ENCODE results near the gene GPR84.
A peak's percentile ranks its signal among the peaks of the same experiment; 100 is the strongest.

The GPR84 gene

DNA sequence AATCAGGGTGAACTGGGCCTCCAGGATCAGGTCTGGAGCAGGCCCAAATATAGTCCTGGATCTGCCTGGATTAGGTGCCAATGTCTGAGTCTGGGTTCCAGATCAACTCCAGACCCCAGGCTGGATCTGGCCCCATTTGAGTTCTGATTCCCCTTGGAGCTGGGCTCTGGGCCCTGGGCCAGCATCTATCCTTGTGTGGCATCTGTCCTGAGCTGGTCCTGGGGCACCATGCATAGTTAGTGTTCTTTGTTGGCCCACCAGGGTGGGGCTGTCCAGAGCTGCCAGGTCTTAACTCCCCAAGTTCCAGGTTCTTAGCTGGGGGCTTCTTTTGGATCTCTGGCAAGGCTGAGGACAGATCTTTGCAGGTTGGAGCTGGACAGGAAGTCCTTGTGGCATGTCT is 31.3 kb upstream of the GPR84 start:
- DNase-seq (no peak), ATAC-seq (no peak)
- Mint-ChIP-seq H3K27ac (no peak overlapping the region), H3K4me1 (peaks cover 35% of the 10 kb centered on the region), H3K27me3 (no peaks in the 10 kb centered on the region), H3K9me3 (no peaks in the 10 kb centered on the region), H3K4me3 (no peak overlapping the region)

DNA sequence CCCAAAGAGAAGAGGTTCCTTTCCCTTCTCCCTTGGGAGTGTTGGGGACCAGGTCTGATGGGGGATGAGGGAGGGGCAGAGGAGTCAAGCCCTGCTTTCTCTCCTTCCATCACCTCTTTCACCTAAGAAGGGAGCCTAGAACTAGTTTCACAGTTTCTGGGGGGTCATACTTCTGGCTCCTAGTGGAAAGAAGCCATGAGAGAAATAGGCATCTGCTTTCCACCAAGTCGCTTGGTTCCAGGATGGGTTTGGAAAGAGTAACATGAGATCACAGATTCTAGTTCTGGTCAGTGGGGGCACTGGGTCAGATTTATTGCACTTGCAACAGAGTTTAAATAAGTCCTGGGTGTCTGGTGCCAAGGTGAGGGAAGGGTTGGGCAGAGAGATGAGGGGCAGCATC is 30.7 kb upstream of the GPR84 start:
- no peak for DNase-seq
- peaks cover 35% of the 10 kb centered on the region for H3K4me1 Mint-ChIP-seq
- no peaks in the 10 kb centered on the region for H3K9me3 Mint-ChIP-seq
- no peaks in the 10 kb centered on the region for H3K27me3 Mint-ChIP-seq
- ATAC-seq, result no peak
- H3K4me3 Mint-ChIP-seq, result no peak overlapping the region
- no peak overlapping the region for H3K27ac Mint-ChIP-seq

DNA sequence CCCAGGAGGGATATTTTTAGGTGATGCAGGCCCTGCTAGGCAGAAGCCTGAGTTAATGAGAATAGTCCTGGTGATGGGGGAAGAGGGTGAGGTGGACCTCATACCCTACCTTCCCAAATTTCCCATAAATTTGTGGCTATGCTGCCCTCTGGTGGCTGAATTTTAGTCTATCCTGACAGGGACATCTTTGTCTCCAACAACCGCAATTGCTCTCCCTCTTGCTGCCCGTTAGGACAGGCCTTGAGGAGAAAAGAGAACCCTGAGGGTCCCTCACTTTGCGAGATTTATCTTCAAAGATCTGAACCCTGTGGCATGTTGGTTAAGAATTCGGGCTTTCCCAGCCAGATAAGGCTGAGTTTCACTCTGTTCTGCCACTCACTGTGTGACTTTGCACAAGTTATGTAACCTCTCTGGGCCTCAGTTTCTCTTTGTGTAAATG is 30.0 kb upstream of the GPR84 start:
- Mint-ChIP-seq H3K27ac (no peak overlapping the region), H3K4me3 (no peak overlapping the region), H3K9me3 (no peaks in the 10 kb centered on the region), H3K27me3 (no peaks in the 10 kb centered on the region), H3K4me1 (peaks cover 35% of the 10 kb centered on the region)
- ATAC-seq (no peak), DNase-seq (no peak)

DNA sequence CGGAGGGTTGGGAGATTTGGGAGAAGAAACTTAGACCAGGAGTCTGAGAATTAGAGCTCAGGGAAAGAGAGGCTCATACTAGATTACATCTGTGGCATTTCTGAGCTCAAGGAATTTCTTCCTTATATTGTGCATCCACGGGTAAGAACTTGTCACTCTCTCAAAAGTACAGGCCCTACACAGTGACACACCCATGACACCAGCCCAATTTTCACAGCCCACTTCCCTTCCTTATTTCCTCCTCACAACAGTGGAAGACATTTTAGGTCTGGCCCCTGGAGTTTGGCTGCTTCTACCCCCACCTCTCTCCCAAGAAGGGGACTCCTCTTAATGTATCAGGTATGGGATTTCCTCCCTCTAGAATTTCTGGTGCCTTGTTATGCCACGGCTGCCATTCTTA is 29.5 kb upstream of the GPR84 start:
- no peak overlapping the region for H3K4me3 Mint-ChIP-seq
- ATAC-seq, result no peak
- H3K27ac Mint-ChIP-seq, result no peak overlapping the region
- H3K9me3 Mint-ChIP-seq, result no peaks in the 10 kb centered on the region
- no peak for DNase-seq
- peaks cover 35% of the 10 kb centered on the region for H3K4me1 Mint-ChIP-seq
- no peaks in the 10 kb centered on the region for H3K27me3 Mint-ChIP-seq

DNA sequence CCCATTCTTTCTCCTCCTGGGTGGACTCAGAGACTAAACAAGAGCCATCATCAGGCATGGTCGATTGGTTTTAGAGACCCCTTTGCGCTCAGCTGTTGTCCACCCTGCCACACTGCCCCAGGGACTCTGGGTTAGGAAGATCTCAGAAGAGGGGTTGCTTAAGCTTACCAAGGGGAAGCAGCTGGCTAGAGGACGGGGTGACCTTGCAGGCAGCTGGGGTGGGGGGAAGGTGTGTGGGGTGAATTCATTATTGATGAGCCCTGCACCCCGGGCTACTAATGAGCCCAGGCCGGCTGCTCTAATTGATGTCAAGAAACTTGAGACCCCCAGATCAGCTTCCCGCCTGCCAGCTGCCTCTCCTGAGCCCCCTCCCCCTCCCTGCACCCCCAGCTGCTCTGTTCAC is 28.9 kb upstream of the GPR84 start:
- no peak for DNase-seq
- H3K4me1 Mint-ChIP-seq, result peaks cover 35% of the 10 kb centered on the region
- no peak overlapping the region for H3K4me3 Mint-ChIP-seq
- no peak overlapping the region for H3K27ac Mint-ChIP-seq
- H3K27me3 Mint-ChIP-seq, result no peaks in the 10 kb centered on the region
- no peaks in the 10 kb centered on the region for H3K9me3 Mint-ChIP-seq
- ATAC-seq, result no peak

DNA sequence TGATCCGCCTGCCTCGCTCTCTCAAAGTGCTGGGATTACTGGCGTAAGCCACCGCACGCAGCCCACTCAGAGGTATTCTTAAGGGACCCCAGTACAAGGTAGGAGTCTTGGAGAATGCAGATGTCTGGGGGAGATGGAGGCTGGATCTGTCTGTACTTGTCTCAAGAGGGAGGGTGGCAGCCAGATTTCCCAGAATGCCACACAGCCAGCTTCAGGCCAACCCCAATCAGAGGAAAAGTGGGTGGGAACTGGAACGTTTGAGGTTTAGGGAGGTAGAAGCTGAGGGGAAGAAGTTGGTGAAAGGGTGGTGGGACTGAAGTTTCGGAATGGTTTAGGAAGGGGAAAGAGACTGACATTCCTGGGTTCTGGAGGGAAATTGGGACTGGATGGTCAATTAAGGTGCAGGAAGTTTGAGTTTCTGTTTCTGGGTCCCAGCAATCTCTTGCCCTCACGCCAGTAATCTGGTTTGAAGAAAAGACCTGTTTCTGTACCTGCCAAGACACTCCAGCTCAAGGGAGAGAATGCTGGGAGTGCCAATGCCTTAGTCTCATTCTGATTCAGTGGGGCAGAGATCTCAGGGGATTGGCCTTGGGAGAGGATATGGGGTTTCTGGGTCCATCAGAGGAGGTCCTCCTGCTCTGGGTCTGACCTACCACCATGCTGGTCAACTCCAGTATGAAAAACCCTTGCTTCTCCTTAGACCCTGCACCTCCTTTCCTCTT is 28.4 kb upstream of the GPR84 start:
- H3K27ac Mint-ChIP-seq, result no peak overlapping the region
- ATAC-seq, result no peak

DNA sequence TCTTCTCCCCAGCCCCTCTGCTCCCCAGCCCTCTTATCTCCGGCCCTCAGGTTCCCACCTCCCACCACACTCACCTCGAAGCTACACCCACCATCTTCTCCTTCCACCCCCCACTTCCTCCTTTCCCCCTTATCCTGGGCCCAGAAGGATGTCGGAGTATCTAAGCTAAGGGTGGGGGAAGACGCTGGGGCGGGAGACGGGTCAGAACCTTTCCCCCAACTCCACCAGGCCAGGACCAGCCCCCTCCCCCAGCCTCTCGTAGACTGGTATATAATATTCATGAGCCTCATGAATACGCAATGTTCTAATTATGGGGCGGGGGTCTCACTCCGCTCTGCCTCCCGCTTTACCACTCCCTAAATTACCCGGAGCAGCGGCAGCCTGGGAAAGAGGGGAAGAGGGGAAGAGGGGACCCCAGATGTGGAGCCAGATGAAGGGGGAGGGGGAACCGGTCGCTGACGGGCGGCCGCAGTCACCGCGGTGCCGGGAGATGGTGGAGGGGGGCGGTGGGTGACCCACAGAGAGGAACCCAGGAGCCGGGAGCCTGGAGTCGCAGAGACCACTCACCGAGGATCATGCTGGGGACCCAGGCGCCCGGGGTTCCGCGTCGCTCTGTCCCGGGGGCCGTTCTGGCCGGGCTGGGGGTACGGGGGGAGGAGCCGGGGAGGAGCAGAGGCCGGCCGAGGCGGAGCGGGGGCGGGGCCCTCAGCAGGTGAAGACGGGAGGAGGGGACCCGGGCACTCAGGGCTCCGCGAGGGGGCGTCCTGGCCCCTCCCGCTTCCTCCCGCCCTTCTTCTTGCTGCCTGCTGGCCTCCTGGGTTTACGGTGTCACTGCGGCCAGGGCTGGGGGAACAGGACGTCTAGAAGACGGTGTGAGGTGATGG is 26.6 kb upstream of the GPR84 start:
- H3K27ac Mint-ChIP-seq, result peak overlapping the region in 1 of 2 donors; percentile 45
- no peaks in the 10 kb centered on the region for H3K27me3 Mint-ChIP-seq
- DNase-seq (peak; percentile 58 to 71), ATAC-seq (peak; percentile 79)
- H3K4me1 Mint-ChIP-seq, result peaks cover 35% of the 10 kb centered on the region
- peak overlapping the region; percentile 71 to 79 for H3K4me3 Mint-ChIP-seq
- H3K9me3 Mint-ChIP-seq, result no peaks in the 10 kb centered on the region

More for the DNA sequence above, 28.4 kb upstream of the GPR84 start:
- no peaks in the 10 kb centered on the region for H3K9me3 Mint-ChIP-seq
- H3K4me3 Mint-ChIP-seq, result no peak overlapping the region
- no peaks in the 10 kb centered on the region for H3K27me3 Mint-ChIP-seq
- peaks cover 35% of the 10 kb centered on the region for H3K4me1 Mint-ChIP-seq
- DNase-seq, result no peak

DNA sequence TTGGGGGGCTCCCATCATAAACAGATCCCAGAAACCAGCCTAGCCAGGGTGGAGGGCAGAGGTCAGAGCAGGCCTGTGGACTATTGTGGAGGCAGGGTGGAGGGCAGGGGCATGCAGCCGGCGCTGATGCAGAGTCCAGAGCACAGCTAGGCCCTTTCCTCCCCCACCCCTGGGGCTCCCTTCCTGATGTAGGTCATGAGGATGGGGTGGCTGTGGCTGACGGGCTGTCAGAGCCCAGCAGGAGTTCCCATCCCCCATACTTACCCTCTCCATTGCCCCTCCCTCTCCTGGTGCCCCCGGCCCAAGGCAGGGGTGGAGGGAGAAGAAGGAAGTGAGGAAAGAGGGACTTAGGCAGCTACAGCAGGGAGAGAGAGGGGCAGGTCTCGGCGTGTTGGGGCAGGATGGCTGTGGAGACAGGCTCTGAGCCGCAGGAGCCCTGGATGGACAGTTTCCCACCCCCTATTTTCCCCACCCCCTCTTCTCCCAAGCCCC is 25.9 kb upstream of the GPR84 start:
- Mint-ChIP-seq H3K9me3 (no peaks in the 10 kb centered on the region), H3K27ac (no peak overlapping the region), H3K4me3 (peak overlapping the region; percentile 6 to 16), H3K4me1 (peaks cover 35% of the 10 kb centered on the region), H3K27me3 (no peaks in the 10 kb centered on the region)
- ATAC-seq (no peak), DNase-seq (no peak)

DNA sequence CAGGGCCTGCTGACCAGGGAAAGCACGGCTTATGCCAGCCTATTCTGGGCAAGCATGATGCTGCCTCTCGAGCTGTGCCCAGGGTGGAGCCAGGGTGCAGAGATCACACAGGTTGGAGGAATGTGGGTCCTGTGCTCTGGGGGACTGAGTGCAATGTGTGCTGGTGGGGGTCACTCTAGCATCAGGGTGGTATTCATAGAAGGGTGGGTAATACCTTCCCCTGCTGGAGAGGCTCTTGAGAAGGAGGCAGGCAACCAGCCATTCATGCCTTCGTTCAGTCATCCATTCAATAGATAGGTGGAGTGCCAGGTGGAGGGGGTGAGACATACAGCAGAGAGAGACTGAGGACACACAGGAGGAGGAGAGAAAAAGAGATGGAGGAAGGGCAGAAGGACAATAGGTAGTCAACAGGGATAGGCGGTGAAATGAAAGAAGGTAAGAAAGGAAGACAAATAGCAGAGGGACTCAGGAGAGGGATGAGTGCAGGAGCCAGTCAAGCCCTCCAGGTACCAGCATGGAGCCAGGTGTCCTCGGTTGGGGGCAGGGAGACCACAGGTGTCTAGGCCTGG is 25.4 kb upstream of the GPR84 start:
- no peak for ATAC-seq

DNA sequence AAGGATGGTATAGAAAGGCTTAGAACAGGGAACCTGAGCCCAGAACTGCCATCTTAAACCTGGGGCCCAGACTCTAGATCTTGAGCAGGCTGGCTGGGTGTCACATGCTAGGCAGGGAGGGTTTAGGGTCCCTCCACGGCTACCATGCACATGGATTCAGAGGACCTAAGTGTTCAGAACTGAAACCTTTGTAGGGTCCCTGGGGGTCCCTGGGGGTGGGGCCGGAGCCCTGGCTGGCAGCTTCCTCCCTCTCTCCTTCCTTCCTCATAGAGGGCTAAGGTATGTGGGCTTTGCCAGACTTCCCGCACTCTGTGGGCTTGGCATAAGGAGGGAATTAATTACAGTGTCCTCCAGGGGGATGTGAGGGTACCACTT is 24.8 kb upstream of the GPR84 start:
- H3K4me3 Mint-ChIP-seq, result no peak overlapping the region
- DNase-seq (no peak), ATAC-seq (no peak)
- peaks cover 28% of the 10 kb centered on the region for H3K4me1 Mint-ChIP-seq
- H3K27me3 Mint-ChIP-seq, result no peaks in the 10 kb centered on the region
- no peak overlapping the region for H3K27ac Mint-ChIP-seq
- no peaks in the 10 kb centered on the region for H3K9me3 Mint-ChIP-seq

More for the DNA sequence above, 25.4 kb upstream of the GPR84 start:
- peak overlapping the region; percentile 0 to 8 for H3K27ac Mint-ChIP-seq
- no peaks in the 10 kb centered on the region for H3K27me3 Mint-ChIP-seq
- peak overlapping the region; percentile 3 to 6 for H3K4me3 Mint-ChIP-seq
- peaks cover 33% of the 10 kb centered on the region for H3K4me1 Mint-ChIP-seq
- H3K9me3 Mint-ChIP-seq, result no peaks in the 10 kb centered on the region
- no peak for DNase-seq

DNA sequence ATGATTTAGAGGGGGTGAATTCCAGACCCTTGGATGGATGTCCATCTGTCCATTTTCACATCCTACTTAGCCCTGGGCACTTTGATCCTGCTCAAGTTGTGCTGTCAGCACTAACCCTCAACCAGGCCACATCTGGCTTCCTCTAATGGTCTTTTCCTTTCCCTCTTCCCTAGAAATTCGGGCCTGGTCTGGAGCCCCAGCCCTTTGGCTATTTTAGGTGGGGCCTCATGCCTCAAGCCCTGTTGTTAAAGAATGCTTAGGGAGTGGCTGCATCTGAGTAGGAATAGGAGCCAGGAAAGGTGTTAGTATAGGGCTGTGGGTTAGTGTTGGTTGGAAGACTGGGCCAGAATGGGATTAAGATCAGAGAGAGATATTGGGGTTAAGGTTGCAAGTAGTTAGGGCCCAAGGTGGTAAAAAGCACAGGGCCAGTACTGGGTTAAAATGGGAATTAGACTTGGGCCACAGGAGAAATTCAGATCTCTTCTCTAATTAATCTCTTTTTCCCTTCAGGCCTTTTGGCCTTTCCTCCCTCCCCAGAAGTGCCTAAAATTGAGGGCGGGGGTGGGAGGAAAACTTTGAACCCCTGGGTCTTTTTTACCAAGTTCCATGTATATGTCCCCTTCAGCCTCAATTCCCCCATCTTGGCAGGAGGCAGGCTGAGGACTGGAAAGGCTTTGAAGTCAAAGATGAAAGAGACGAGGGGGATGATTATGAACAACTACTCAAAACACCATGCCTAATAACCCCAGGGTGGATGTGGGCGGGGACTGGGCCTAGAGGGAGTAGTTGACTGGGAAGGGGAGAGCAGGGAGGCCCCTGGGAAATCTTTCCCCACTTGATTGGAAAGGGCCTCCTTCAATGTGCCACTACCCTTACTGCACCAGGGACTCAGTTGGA is 24.2 kb upstream of the GPR84 start:
- peaks cover 23% of the 10 kb centered on the region for H3K4me1 Mint-ChIP-seq
- no peaks in the 10 kb centered on the region for H3K27me3 Mint-ChIP-seq
- ATAC-seq (no peak), DNase-seq (no peak)
- H3K27ac Mint-ChIP-seq, result no peak overlapping the region
- H3K4me3 Mint-ChIP-seq, result no peak overlapping the region
- H3K9me3 Mint-ChIP-seq, result no peaks in the 10 kb centered on the region

DNA sequence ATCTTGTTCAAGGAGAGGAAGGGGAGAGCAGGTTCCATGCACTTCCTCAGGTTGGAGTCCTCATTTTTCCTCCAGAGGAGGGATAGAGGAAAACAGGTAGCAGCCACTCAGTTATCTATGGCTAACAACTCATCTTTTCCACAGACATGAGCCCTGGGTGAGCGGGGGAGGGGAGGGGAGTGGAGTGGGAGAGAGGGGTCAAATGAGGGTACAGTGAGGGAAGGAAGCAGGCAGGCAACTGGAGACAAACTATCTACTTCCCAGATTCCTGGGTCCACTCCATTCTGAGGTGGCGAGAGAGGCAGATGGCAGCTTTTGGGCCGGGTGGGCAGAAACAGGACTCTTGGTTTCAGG is 22.8 kb upstream of the GPR84 start:
- ATAC-seq, result no peak
- peaks cover 21% of the 10 kb centered on the region for H3K4me1 Mint-ChIP-seq
- no peak for DNase-seq
- H3K4me3 Mint-ChIP-seq, result no peak overlapping the region
- no peaks in the 10 kb centered on the region for H3K27me3 Mint-ChIP-seq
- H3K27ac Mint-ChIP-seq, result no peak overlapping the region
- no peaks in the 10 kb centered on the region for H3K9me3 Mint-ChIP-seq

DNA sequence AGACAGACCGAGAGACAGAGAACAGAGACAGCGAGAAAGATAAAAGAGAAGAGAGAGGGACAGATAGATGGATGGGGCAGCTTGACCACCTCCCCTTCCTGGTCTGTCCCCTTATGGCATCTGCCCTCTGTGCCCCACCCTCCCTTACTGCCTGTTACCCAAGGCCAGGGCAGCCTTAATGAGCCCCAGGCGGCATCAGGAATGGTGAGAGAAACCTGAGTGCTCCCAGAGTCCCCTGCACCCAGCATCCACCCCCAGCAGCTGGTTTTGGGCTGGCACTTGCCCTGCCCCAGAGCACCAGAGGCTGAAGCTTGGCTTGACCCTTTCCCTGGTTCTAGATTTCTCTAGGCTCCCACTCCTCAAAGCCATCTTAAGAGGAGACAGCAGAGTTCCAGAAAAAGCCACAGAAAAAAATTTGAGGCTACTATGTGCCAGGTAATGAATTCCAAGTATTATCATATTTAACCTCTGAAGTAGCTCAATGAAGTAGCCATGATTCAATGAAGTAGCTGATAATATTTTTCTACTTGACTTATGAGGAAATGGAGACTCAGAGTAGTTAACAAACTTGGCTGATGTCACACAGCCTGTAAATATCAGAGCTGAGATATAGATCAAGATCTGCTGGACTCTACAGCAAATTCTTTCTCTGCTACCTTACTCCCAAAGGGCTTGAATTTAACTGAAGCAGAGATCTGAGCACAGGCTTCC is 22.3 kb upstream of the GPR84 start:
- H3K9me3 Mint-ChIP-seq, result no peaks in the 10 kb centered on the region
- DNase-seq (no peak), ATAC-seq (no peak)
- peaks cover 16% of the 10 kb centered on the region for H3K4me1 Mint-ChIP-seq
- H3K27ac Mint-ChIP-seq, result no peak overlapping the region
- no peaks in the 10 kb centered on the region for H3K27me3 Mint-ChIP-seq
- H3K4me3 Mint-ChIP-seq, result no peak overlapping the region

DNA sequence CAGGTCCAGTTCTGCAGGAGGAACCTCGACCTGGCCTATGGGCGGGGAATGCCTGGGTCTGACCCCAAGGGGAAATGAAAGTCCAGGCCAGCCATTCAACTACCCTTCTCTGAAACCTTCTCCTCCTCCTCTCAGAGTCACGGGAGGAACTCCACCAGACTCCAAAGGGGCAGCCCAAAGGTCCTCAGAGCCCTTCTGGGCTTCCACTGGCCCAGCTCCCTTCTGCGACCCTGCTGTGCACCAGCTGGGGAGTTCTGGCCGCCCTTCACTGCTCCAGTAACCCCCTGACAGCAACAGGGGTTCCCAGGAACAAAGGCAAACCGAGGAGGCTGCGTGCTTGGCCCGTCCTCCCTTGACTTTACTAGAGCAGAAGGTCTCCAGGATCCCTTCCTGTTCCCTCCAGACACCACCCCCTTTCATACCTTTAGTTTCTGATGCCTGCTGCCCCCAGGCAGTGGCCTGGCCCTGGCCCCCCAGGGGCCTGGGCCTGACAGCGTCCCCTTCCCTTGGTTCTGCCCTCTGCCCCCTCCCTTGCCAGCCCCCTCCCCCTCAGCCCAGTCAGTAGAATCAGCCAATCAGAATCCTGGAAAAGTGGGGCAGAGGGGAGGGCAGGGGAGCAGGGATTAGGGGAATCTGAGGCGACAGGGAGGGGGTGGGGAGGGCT is 21.1 kb upstream of the GPR84 start:
- H3K9me3 Mint-ChIP-seq, result no peaks in the 10 kb centered on the region

More for the DNA sequence above, 21.1 kb upstream of the GPR84 start:
- H3K27ac Mint-ChIP-seq, result no peak overlapping the region
- H3K27me3 Mint-ChIP-seq, result no peaks in the 10 kb centered on the region
- DNase-seq (no peak), ATAC-seq (no peak)
- no peak overlapping the region for H3K4me3 Mint-ChIP-seq
- H3K4me1 Mint-ChIP-seq, result peaks cover 7% of the 10 kb centered on the region
